Neural progenitor cell (in vitro differentiated cells): ENCODE data around the gene TNFSF8. TPM values are rescaled to one million over a fixed set of nuclear protein-coding genes. Genes with fewer than 3 reads are reported as not detected.
A peak's percentile ranks its signal among the peaks of the same experiment; 100 is the strongest.

Experiments used
- DNase-seq: peaks from one replicate; pipeline ENCODE4 v3.0.0-alpha.2; 2016; ENCODE audit warnings: low spot score
- H2AFZ ChIP-seq: fragments of 200-600 bp; sonication (generic); replicated peaks from 2 replicates; pipeline ENCODE4 v1.6.1; 2016; ENCODE audit warnings: antibody characterized with exemption
- H3F3A ChIP-seq: fragments of 200-600 bp; sonication (generic); 2 replicates; pipeline ENCODE4 v1.6.1; 2016; ENCODE audit warnings: antibody characterized with exemption, low read depth
- H3K27ac ChIP-seq: fragments of 200-600 bp; sonication (generic); 2 replicates; pipeline ENCODE4 v1.5.1; 2016; ENCODE audit warnings: mild to moderate bottlenecking
- H3K27me3 ChIP-seq: fragments of 200-600 bp; sonication (generic); 2 replicates; pipeline ENCODE4 v1.6.1; 2016; ENCODE audit warnings: mild to moderate bottlenecking, moderate library complexity
- H3K36me3 ChIP-seq: fragments of 200-600 bp; sonication (generic); 2 replicates; pipeline ENCODE4 v1.5.1; 2016
- H3K4me1 ChIP-seq: fragments of 200-600 bp; sonication (generic); 2 replicates; pipeline ENCODE4 v1.6.1; 2016; ENCODE audit warnings: mixed run types
- H3K4me2 ChIP-seq: fragments of 200-600 bp; sonication (generic); 2 replicates; pipeline ENCODE4 v1.6.1; 2016
- H3K4me3 ChIP-seq: fragments of 200-600 bp; sonication (generic); 2 replicates; pipeline ENCODE4 v1.5.1; 2016
- H3K79me2 ChIP-seq: fragments of 200-600 bp; sonication (generic); 2 replicates; pipeline ENCODE4 v1.6.1; 2016; ENCODE audit warnings: low read depth
- H3K9ac ChIP-seq: fragments of 200-600 bp; sonication (generic); 2 replicates; pipeline ENCODE4 v1.6.1; 2016
- H3K9me3 ChIP-seq: fragments of 200-600 bp; sonication (generic); 2 replicates; pipeline ENCODE4 v1.5.1; 2016; ENCODE audit warnings: low read depth
- H4K20me1 ChIP-seq: fragments of 200-600 bp; sonication (generic); 2 replicates; pipeline ENCODE4 v1.6.1; 2016; ENCODE audit warnings: low read depth
- H3K27ac Mint-ChIP-seq: 3 replicates; pipeline ENCODE4 v1.8.0; 2021; ENCODE audit warnings: mixed read lengths
- H3K27me3 Mint-ChIP-seq: 2 replicates; pipeline ENCODE4 v1.8.0; 2022; ENCODE audit warnings: low read depth, mild to moderate bottlenecking, inconsistent platforms, moderate library complexity, mixed read lengths; ENCODE audit not compliant: insufficient read depth
- H3K36me3 Mint-ChIP-seq: 3 replicates; pipeline ENCODE4 v1.8.0; 2021; ENCODE audit warnings: mixed read lengths
- H3K4me1 Mint-ChIP-seq: 3 replicates; pipeline ENCODE4 v1.8.0; 2021; ENCODE audit warnings: mixed read lengths
- H3K4me3 Mint-ChIP-seq: 3 replicates; pipeline ENCODE4 v1.8.0; 2021; ENCODE audit warnings: mild to moderate bottlenecking, moderate library complexity, mixed read lengths
- H3K9me3 Mint-ChIP-seq: 3 replicates; pipeline ENCODE4 v1.8.0; 2020; ENCODE audit warnings: mixed read lengths
- CTCF ChIP-seq: fragments of 200-600 bp; sonication (generic); IDR thresholded peaks from 2 replicates; pipeline ENCODE4 v1.5.1; 2017; ENCODE audit warnings: antibody characterized with exemption, mild to moderate bottlenecking
- EZH2 ChIP-seq: fragments of 200-600 bp; sonication (generic); IDR thresholded peaks from 2 replicates; pipeline ENCODE4 v1.6.1; 2017; ENCODE audit warnings: antibody characterized with exemption, mild to moderate bottlenecking, moderate library complexity
- EZH2phosphoT487 ChIP-seq: fragments of 200-600 bp; sonication (generic); IDR thresholded peaks from 2 replicates; pipeline ENCODE4 v1.6.1; 2017; ENCODE audit warnings: antibody characterized with exemption
- total RNA-seq: library from RNA; depleted of rRNA; stranded (reverse); fragments of >200 nt; gene quantifications from 2 replicates; pipeline ENCODE4 v1.2.3, GENCODE V29; 2015; ENCODE audit warnings: low replicate concordance

TNFSF8 gene
- total RNA-seq, 1 donor from 2014 or later = not detected

- Histone ChIP-seq H4K20me1 (no peaks in the 10 kb centered on the region), H3K9me3 (no peaks in the 10 kb centered on the region), H3K27ac (no peak overlapping the region), H3K27me3 (peaks cover 7% of the 10 kb centered on the region), H3K4me3 (no peak overlapping the region), H3F3A (no peaks in the 10 kb centered on the region), H3K36me3 (no peaks in the 10 kb centered on the region), H3K4me1 (no peaks in the 10 kb centered on the region), H3K4me2 (no peak overlapping the region), H3K79me2 (no peaks in the 10 kb centered on the region), H2AFZ (no peak overlapping the region), H3K9ac (no peak overlapping the region)
- H3K9me3 Mint-ChIP-seq = no peaks in the 10 kb centered on the region
- DNase-seq = no peak
- no peak overlapping the region for H3K4me3 Mint-ChIP-seq
- TF ChIP-seq EZH2 (no peak), EZH2phosphoT487 (no peak), CTCF (no peak)
- H3K27ac Mint-ChIP-seq = no peak overlapping the region
- no peaks in the 10 kb centered on the region for H3K4me1 Mint-ChIP-seq
- peaks cover 2% of the 10 kb centered on the region for H3K27me3 Mint-ChIP-seq
- H3K36me3 Mint-ChIP-seq = no peaks in the 10 kb centered on the region
Measured at GRCh38 chr9:114910541-114910940, 19.9 kb downstream of the TNFSF8 start.

GRCh38 chr9:114909661-114910060 lies 20.7 kb downstream of the TNFSF8 start:
- Histone ChIP-seq H3K9ac (no peak overlapping the region), H3K27ac (no peak overlapping the region), H3K4me1 (no peaks in the 10 kb centered on the region), H3K79me2 (no peaks in the 10 kb centered on the region), H3K4me2 (no peak overlapping the region), H3K27me3 (no peaks in the 10 kb centered on the region), H3K9me3 (no peaks in the 10 kb centered on the region), H3F3A (no peaks in the 10 kb centered on the region), H3K36me3 (no peaks in the 10 kb centered on the region), H4K20me1 (no peaks in the 10 kb centered on the region), H3K4me3 (no peak overlapping the region), H2AFZ (no peak overlapping the region)
- H3K4me3 Mint-ChIP-seq = no peak overlapping the region
- TF ChIP-seq EZH2 (no peak), CTCF (no peak), EZH2phosphoT487 (no peak)
- H3K4me1 Mint-ChIP-seq = no peaks in the 10 kb centered on the region
- H3K36me3 Mint-ChIP-seq = no peaks in the 10 kb centered on the region
- H3K9me3 Mint-ChIP-seq = no peaks in the 10 kb centered on the region
- H3K27me3 Mint-ChIP-seq = peaks cover 2% of the 10 kb centered on the region
- no peak overlapping the region for H3K27ac Mint-ChIP-seq
- DNase-seq = no peak

DNA sequence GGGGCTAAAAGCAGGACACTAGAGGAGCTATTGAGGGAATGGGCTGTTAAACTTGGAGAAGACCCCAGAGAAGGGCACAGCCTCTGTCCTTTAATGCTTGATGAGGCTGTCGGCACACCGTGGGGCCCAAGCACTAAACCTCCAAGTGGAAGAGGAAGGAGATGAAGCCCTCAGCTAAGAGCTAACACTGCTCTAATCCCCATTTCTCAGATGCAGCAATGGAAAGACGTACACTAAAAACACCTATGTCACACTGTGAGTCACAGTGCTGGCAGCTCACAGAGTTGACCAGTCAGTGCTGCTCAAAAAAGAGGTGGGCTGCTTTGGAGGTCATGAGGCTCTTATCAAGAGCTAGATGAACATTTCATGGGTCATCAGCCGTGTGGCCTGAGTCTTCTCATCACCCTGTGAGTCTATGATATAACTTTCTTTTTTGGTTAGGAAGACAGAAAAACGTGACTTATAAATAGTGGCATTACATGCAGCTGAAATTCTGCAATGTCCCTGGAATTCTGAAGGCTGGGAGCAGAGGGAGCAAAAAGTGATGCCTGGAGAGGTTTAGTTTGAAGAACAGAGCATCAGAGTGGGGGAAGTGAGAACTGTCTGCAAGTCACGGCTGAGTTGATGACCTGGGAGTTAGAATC lies 21.5 kb downstream of the TNFSF8 start:
- H3K9me3 Mint-ChIP-seq = no peaks in the 10 kb centered on the region
- H3K27me3 ChIP-seq = no peaks in the 10 kb centered on the region
- H3K4me2 ChIP-seq = no peak overlapping the region
- no peaks in the 10 kb centered on the region for H3K36me3 ChIP-seq
- no peak overlapping the region for H3K4me3 ChIP-seq
- no peak for DNase-seq
- H3K4me1 Mint-ChIP-seq = no peaks in the 10 kb centered on the region
- H3F3A ChIP-seq = no peaks in the 10 kb centered on the region
- H3K36me3 Mint-ChIP-seq = no peaks in the 10 kb centered on the region
- H3K4me3 Mint-ChIP-seq = no peak overlapping the region
- no peak overlapping the region for H3K9ac ChIP-seq
- H3K9me3 ChIP-seq = no peaks in the 10 kb centered on the region
- H3K27ac Mint-ChIP-seq = peak overlapping the region; percentile 57
- H3K4me1 ChIP-seq = no peaks in the 10 kb centered on the region
- no peak overlapping the region for H3K27ac ChIP-seq
- H3K79me2 ChIP-seq = no peaks in the 10 kb centered on the region
- no peaks in the 10 kb centered on the region for H4K20me1 ChIP-seq
- TF ChIP-seq EZH2 (no peak), CTCF (no peak), EZH2phosphoT487 (no peak)
- H3K27me3 Mint-ChIP-seq = peaks cover 1% of the 10 kb centered on the region
- peak overlapping the region; percentile 3 for H2AFZ ChIP-seq
